IMR-90 (cell line): Measurements from ENCODE around the gene BTN1A1.

Experiments used
- CTCF ChIP-seq: conservative IDR thresholded peaks from 2 replicates; pipeline ENCODE4 v1.5.1; 2012; ENCODE audit warnings: mild to moderate bottlenecking, low read depth, low read length, improper control_type of control experiment
- FOS ChIP-seq: fragments of 150-350 bp; IDR thresholded peaks from 2 replicates; pipeline ENCODE4 v1.6.1; 2016; ENCODE audit warnings: low read depth, low read length
- MAZ ChIP-seq: IDR thresholded peaks from 2 replicates; pipeline ENCODE4 v1.6.1; 2012; ENCODE audit warnings: low read depth, mild to moderate bottlenecking, low read length, improper control_type of control experiment, moderate library complexity, borderline replicate concordance
- MXI1 ChIP-seq: IDR thresholded peaks from 2 replicates; pipeline ENCODE4 v1.6.1; 2012; ENCODE audit warnings: low read depth, mild to moderate bottlenecking, low read length, moderate library complexity, borderline replicate concordance
- POLR2A ChIP-seq: IDR thresholded peaks from 2 replicates; pipeline ENCODE4 v1.6.1; 2012; ENCODE audit warnings: mild to moderate bottlenecking, low read depth, low read length
- SMC3 ChIP-seq: fragments of 150-350 bp; IDR thresholded peaks from 2 replicates; pipeline ENCODE4 v1.6.1; 2016; ENCODE audit warnings: low read depth, mild to moderate bottlenecking, antibody characterized with exemption, low read length, moderate library complexity

- peak; percentile 97 for TF ChIP-seq FOS
- TF ChIP-seq MAZ = no peak
- no peak for TF ChIP-seq CTCF
- no peak for TF ChIP-seq POLR2A
- TF ChIP-seq SMC3 = no peak; the same call in 1 of the 2 replicates
- TF ChIP-seq MXI1 = no peak
These were observed 32.8 kb downstream of the BTN1A1 start for GRCh38 chr6:26532699-26533531.
